Activated T-cell treated with anti-CD3 and anti-CD28 coated beads for 1 hour (primary cell): ENCODE measurements around the gene CCDC183.
"Not testable (repeated sequence)": the region's sequence is repeated elsewhere in the genome, so short reads cannot be mapped to it uniquely, and the experiment has no call there.

Experiments used
- DNase-seq: peaks from one replicate; pipeline ENCODE4 v3.0.0-alpha.2; 2020; ENCODE audit warnings: low read depth

CCDC183 gene

DNA sequence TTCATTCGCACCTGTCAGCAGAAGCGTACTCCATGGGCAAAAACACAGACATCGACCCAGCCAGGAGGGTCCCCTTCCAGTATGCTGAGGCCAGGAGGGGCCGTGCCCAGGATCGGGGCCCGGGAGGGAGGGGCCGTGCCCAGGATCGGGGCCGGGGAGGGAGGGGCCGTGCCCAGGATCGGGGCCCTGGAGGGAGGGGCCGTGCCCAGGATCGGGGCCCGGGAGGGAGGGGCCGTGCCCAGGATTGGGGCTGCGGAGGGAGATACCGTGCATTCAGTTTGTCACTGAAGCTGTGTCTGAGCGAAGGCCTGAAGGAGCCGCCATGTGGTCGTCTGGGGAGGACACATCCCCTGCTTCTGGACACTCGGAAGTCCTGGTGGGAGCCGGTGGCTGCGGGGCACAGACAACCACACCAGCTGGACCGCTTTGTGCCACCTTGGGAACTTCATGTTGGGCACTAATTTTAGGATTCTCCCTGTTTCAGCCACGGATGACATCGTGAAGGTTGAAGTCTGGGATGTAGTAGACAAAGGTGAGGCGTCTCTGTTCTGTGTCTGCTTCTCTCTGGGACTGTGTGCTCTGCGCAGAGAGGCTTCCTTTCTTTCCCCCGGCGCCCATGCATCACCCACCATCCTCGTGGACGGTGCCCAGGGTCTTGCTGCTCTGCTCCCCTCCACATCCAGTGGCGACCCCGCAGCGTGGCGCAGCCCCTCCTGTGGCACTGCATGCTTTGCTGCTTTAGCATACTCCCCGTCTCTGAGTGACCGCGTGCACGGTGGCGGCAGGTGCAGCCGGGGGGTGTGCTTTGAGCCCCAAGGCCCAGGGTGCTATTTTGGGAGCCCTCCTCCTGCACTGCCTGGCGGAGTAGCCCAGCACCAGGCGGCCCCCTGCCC lies 29.4 kb downstream of the CCDC183 start:
- DNase-seq, result no peak

DNA sequence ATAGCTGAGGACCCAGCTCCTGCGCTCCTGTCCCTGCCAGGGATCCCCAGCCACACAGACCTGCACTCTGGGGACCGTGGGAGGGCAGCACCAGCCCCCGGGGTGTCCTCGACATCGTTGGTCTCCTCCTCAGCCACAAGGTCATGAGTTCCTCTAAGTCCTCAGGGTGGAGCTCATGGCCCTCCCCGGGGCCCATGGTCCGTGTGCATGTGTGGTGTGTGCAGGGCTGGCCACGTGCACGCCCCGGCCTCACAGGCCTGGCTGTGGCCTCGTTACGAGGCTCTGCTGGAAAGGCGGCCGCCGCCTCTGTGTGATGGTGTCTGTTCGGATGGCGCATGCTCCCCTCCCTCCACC lies 30.0 kb downstream of the CCDC183 start:
- no peak for DNase-seq

DNA sequence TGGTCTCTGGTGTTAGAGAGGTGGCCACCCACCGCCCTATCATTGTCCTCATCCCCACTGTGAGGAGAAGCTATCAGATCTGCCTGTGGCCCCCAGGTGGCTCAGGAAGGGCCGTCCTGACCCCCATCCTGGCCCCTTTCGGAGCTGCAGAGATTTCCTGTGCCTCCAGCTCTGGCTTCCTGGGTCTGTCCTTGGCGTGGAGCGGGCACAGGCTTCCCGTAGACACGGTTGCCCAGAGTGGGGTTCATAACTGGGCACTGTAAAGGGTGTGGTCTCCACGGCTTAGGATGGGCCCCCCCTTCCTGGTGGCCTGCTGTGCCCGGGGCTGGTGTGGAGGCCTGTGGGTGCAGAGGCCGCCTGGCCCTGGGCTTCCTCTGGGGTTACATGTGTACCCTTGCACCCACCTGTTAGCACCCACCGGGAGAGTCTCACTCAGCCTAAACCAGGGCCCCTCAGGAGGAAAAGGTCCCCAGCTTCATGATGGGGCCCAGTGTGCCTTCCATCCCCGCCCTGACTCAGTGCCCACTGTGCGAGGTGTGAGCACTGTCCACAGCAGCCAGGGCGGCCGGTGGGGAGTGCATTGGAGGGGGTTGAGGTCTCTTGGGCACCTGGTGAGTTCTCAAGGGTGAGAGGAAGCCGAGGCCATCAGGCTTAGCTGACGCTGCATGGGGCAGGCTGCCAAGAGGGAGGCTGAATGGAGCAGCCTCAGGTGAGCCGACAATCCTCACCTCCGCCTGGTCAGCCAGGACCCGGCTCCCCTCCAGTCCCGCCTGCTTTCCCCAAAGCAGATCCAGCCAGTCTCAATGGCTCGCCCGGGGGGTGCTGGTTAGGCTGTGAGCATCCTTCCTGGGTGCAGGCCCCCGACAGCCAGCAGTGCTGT lies 30.8 kb downstream of the CCDC183 start:
- DNase-seq, result no peak

DNA sequence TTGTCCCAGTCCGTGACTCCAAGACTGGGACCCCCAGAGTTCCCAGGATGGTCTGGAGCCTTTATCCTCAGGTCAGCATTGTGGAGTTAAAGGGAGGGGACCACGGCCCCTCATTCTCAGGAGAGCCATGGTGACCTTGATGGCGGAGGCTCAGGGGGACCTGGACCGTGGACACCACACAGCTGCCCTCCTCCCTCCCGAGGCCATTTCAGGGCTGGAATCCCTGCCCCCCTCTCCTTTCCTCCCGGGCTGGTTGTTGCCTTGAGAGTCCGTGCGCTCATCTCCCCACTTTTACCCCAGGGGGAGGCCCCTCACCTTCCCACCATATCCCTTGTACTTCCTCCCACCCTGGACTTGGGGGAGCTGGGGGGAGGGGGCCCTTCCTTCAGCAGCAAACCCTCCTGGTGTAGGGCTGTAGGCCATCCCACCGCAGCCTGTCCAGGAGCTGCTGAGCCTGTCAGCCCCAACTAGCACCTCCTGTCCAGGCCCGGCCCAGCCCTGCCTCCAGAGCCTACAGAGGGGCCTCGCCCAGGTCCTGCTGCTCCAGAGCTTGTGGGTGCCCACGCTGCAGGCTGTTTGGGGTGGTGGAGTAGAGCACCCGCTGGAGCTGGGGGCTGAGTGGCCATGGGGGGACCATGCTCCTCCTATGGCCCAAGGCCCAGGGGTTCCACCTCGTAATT lies 31.8 kb downstream of the CCDC183 start:
- DNase-seq, result no peak

DNA sequence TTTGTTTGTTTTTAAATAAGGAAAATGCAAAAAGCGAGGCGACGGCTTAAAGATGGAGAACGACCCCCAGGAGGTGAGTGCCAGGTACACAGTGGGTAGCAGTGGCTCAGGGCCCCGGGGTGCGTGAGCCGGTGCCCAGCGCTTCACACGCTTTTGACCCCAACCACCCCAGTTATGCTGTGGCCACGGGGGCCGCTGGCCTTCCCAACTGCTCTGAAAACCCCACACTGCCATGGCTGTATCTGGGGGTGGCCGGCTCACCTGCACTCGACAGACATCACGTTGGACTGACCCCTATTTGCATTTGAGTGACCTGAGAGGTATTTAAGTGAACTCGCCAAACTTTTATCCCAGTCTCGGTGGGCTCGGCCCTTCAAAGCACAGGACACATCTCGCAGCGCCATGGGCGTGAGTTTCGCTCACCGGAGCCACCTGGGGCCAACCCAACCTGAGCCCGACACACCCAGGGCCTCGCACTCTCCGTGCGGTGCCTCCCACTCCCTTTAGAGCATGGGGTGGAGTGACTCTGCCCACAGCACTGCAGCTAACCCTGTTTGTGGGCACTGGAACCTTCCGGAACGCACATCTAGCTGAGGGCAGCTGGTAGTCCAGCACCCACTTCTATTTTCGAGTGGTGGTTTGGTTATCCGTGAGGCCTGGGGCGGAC lies 32.5 kb downstream of the CCDC183 start:
- no peak for DNase-seq

DNA sequence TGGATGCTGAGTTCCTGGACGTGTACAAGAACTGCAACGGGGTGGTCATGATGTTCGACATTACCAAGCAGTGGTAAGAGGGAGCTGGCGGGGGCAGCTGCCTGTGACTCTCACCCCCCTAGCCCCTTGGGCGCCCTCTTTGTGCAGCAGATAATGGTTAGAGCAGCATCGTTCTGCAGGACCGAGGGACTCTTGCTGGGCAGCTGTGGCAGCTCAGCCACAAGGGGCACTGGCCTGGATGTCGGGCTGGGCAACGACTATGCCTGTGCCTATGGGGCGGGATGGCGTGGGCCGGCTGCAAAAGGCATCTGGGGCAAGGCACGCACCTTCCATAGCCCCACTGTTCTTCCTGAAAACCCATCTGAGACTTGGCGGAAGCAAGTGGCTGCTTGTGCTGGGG lies 33.3 kb downstream of the CCDC183 start:
- DNase-seq, result no peak

DNA sequence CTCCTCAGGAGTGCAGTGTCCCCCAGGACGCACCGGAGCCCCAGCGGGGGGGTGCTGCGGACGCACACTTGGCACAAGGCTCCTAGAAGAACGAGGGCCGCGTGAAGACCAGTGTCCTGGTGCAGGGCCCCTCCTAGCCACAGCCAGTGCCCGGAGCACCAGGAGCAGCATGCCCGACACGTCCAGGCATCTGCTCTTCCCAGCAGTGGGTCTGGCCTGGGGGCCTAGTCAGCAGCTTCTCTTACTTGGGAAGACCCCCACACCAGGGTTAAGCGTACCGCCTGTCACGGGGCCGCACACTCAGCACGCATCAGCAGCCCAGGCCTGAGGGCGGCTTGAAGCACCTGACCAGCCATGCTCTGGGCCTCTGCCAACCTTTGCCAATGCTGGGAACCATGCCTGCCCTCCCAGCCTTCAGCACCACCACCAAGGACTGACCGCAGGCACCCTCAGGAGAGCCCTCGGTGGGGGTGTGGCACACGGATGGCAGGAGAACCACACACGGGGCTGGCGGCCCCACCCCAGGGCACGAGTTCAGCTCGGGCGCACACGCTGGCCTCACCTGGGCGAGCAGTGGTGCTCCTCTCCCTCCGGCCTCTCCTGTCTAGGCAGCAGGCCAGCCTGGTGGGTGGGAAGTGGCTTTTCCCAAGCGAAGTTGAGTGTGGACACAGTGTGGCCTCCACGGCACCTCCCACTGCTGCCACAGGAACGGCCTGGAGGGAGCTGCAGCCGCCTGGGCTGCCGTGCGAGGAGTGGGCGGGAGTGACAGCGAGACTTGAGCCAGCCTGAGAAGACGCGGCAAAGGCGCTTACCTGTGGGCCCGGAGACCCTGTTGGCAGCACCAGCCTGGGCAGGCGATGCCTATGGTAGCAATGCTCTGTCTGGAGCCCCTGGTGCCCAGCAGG lies 34.1 kb downstream of the CCDC183 start:
- no peak for DNase-seq

DNA sequence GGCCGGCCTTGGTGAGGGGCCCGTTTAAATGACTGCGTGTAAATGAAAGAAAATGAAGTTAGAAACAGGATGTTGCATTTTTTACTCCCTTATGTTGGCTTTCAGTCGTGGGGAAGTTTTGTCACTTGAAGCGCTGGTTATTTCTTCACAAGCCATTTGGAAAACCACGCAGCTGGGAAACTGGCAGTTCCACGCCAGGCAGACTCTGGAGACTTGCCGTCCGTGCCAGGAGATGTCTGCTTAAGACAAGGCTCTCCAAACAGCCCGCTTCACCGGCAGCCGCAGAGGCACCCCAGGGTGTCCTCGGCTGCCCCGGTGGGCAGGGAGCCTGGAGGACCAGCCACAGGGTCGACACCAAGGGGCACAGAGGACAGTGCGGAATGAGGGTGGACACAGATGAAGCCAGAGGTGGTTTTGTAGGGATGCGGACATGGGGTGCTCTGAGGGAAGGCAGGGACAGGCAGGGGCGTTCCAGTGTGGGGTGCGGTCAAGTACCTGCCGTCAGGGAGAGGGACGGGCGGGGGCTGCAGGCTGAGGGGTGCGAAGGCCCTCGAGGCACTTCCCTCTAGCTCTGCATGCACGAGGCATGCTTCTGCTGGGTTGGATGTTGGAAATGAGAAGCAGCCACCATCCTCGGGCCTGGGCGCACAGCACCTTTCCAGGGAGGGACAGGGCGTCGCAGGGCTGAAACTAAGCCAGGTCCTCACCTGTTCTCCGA lies 35.0 kb downstream of the CCDC183 start:
- DNase-seq, result no peak

DNA sequence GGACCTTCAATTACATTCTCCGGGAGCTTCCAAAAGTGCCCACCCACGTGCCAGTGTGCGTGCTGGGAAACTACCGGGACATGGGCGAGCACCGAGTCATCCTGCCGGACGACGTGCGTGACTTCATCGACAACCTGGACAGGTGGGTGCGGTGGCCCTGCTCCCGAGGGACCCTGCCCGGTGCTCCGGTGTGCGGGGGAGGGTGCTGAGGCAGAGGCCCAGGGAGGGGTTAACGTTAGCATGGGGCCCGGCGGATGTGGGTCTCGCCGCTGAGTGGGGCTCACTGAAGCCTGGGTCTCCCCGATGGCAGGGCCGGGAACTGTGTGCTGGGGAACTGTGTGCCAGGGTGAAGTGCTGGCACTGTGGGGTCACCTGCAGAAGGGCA lies 35.6 kb downstream of the CCDC183 start:
- DNase-seq, result no peak

DNA sequence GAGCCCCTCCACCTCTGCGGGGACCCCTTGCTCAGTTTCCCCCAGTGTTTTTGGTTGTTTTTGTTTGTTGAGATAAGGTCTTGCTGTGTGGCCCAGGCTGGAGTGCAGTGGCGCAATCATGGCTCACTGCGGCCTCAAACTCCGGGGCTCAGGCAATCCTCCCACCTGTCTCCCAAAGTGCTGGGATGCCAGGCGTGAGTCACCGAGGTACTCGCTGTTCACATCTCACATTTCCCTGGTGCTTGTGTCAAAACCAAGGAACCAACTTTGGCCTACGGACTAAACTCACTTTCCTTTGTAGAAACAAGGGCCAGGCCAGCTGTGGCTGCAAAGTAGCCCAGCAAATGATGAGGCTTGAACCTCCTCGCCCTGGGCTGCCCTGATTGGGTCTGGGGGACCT lies 36.4 kb downstream of the CCDC183 start:
- no peak for DNase-seq

DNA sequence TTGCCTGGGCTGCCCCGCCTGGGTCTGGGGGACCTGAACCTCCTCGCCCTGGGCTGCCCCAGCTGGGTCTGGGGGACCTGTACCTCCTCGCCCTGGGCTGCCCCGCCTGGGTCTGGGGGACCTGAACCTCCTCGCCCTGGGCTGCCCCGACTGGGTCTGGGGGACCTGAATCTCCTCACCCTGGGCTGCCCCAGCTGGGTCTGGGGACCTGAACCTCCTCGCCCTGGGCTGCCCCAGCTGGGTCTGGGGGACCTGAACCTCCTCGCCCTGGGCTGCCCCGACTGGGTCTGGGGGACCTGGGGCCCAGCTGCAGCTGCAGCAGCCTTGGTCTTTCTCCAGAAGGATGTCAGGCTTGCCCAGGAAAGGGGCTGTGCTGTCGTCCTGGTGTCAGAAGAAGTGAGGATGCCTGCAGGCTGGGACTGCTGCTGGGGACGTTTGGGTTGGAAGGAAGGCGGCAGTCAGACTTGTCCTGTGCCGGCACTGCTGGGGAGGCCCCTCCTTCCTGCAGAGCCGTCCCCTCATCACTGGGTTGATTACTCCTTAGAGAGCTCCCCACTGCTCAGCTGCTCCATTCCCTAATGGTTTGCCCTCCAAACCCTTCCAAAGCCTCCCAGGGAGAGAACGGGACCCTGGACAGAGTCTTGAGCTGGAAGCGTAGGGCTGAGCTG lies 37.4 kb downstream of the CCDC183 start:
- not testable (repeated sequence) for DNase-seq

DNA sequence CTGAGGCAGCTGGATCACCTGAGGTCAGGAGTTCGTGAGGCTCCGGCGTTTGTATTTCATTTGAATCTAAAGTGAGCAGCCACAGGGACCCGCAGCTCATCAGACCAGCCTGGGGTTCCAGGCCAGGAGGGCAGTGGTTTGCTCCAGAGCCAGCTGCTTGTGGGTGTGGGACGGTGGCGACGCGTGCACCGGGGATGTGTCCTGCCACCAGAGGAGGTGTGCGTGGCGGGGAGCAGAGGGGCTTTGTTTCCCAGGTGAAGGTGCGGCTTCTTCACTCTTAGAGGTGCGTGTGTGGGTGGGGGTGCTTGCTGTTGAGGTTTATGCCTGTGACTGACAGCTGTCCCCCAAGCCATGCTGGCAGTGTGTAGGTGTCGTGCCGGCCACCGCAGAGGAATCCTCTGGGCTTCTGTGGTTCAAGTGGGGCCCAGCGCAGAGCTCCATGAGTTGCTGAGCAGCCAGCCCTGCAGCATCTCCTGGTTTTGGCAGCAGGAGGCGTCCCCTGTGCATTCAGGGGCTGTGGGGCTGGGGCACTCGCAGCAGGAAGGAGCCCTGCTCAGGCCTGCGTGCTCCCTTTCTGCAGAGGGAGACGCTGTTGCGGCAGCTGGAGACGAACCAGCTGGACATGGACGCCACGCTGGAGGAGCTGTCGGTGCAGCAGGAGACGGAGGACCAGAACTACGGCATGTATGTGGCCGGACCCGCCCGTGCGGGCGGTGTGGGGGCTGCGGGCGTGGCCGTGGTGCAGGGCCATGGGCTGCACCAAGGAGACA lies 39.2 kb downstream of the CCDC183 start:
- DNase-seq, result no peak

DNA sequence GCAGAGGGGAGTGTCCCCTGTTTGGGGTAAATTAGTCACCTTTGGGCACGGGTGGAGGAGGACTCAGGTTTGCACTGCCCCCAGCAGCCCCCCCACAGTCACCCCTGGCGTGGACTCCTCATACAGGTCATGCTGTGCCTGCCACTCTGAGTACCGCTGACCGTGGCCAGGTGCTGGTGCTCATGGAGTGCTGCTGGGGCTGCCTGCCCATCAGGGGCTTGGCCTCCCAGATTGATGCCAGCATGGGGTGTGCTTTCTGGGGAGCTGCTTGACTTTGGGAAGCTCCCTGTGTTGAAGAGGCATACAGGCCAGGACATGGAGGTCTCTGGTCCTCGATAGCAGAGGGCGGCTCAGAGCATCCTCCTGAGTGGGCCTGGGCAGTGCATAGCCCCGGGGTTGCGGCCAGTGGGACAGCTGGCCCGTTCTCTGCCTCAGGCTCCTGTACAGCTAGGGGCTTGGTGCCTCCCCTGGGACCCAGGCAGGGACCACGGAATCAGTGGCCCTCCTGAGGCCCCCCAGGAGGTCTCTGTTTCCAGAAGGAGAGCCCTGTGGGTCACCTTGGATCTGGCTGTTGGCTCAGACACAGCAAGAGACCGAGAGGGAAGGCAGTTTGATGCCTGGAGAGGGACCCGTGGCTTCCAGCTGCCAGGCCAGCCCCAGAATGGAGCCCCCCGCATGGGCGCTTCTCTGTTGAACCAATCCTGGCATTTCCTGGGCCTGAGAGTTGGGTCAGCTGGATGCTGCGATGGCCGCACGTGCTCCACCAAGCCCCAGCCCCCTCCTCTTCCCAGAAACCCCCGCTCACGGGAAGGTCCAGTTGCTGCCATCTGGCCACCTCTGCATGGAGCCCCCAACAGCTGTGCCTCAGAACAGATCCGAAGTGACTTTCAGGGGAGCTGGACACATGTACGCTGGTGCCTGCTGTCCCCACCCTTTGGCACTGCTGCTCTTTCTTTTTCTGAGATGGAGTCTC lies 40.1 kb downstream of the CCDC183 start:
- no peak for DNase-seq

DNA sequence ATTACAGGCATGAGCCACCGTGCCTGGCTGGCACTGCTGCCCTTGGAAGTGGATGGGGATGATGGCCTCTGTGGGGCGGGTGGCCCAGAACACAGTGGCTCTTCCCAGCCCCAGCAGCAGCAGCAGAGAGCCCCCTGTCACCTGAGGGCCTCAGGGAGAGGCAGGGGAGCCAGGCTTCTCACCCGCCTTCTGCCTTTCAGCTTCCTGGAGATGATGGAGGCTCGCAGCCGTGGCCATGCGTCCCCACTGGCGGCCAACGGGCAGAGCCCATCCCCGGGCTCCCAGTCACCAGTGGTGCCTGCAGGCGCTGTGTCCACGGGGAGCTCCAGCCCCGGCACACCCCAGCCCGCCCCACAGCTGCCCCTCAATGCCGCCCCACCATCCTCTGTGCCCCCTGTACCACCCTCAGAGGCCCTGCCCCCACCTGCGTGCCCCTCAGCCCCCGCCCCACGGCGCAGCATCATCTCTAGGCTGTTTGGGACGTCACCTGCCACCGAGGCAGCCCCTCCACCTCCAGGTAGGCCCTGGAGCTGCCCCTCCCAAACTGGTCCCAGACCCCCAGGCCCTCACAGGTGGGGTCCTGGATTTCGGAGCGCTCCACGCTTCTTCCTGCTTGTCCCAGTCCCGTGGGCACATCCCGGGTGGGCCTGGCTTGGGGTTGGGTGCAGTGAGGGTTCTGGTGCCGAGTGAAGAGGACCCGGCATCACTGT lies 41.2 kb downstream of the CCDC183 start:
- DNase-seq, result no peak

DNA sequence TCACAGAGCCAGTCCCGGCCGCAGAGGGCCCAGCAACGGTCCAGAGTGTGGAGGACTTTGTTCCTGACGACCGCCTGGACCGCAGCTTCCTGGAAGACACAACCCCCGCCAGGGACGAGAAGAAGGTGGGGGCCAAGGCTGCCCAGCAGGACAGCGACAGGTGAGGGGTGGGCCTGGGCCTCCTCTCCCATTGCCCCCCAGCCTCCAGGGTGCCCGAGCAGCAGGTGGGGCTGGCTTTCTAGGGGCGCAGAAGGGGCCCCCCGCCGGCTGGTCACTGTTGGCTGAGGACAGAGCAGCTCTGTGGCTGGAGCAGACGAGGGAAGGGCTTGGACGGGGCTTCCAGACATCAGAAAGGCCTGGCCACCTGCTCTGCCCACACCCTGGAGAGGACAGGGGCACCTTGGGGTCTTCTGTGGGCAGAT lies 41.7 kb downstream of the CCDC183 start:
- not testable (repeated sequence) for DNase-seq

DNA sequence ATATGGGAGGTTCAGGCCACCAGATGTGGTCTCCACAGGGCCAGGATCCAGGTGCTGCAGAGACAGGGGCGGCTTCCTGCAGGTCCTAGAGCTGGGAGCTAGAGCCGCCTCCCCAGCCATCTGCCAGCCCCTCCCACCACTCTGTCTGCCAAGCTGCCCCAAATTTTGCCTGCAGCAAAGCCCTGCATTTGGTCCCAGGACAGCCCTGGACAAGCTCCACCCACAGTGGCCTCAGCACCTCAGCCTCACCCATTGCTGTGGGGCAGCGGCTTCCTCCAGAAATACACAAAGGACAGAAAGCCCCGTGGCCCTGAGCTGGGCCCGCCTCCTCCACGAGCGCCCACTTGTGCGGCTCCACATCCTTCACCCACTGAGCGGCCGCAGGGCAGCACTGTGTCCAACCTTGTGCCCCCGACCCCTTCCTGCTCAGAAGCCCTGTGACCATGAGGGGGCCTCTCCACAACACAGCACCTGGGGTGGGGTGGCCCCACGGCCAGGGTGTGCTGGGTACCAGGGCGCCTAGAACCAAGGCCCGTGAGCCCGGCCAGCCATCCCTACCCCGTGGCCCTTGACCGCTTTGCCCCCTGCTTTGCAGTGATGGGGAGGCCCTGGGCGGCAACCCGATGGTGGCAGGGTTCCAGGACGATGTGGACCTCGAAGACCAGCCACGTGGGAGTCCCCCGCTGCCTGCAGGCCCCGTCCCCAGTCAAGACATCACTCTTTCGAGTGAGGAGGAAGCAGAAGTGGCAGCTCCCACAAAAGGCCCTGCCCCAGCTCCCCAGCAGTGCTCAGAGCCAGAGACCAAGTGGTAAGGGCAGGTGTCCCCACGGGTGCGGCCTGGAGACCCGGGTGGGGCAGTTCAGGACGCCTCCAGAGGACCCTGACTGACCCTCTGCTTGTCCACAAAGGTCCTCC lies 42.4 kb downstream of the CCDC183 start:
- DNase-seq, result no peak
